NCI-H2029 (cell line): ENCODE data around the gene LGR4.
"Not testable (repeated sequence)": the region's sequence is repeated elsewhere in the genome, so short reads cannot be mapped to it uniquely, and the experiment has no call there.

Source experiments
- DNase-seq: peaks from one replicate; lab custom pipeline; 2025; lab: John Stamatoyannopoulos, UW

The LGR4 gene

GRCh38 chr11:27348340-27348873 is 124.2 kb downstream of the LGR4 start:
- DNase-seq = peak; percentile 23

DNA sequence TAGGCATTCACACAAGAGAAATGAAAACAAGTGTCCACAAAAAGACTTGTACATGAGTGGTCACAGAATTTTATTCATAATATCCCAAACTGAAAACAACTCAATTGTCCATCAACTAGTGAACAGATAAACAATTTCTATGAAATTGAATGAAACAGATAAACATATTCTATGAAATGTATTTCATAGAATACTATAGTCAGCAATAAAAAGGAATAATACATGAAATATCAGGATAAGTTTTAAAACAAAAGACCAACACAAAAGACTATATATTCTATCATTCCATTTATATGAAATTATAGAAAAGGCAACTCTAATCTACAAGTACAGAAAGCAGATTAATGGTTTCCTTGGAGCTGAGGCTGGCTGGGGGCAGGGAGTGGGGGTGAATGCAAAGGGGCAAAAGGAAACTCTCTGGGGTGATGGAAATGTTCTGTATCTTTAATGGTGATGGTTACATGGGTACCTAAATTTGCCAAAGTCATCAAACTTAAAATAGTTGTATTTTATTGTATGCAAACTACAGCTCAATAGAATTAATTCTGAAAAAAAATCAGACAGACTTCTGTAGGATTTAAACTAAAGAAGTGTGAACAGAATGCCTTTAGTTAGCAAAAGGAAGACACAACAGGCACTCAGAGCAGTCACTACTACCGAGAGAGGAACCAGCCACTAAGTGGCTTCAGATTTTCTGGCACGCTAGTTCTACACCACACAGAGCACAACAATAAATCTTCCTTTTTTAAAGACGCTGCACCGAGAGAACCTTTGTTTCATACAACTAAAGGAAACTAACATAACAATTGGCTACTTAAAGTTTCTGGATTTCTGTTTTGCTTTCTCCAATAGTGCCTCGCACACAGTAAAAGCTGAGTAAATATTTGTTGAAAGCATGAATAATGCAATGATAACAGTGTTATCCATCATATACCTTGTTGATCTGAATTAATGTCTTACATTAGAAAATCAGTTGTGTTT is 124.9 kb downstream of the LGR4 start:
- DNase-seq = peak; percentile 35

- DNase-seq = no peak
Observed at GRCh38 chr11:27339941-27340340, 132.6 kb downstream of the LGR4 start.

DNA sequence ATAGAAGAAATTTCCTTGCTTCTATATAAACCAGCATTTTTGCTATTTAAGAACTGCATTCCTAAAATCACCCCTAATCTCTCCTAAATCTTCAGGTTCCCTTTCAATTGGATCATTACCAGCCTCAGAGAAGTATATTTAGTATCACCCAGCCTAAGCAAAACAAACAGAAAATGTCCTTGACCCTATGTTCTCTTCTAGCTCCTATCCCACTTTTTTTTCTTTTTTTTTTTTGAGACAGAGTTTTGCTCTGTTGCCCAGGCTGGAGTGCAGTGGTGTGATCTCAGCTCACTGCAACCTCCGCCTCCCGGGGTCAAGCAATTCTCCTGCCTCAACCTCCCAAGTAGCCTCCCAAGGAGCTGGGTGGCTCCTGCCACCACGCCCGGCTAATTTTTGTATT is 137.8 kb downstream of the LGR4 start:
- not testable (repeated sequence) for DNase-seq

DNA sequence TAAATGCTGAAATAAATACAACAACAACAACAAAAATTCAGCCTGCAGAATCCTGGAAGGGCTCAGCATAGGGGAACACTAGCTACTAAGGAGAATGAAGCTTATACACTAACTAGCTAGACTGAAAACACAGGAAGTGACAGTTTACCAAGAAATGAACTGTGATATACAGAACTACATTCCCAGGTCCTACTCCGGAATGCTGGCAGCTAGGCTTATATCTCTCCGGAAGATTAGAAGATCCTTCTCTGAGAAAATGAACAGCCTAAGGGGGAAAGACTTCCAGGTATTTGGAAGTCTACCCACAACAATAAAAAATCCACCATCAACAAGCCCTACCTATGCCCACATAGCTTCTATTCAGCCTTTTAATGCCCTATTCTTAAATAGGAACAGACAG is 140.6 kb downstream of the LGR4 start:
- DNase-seq = no peak

GRCh38 chr11:27330633-27331270 is 141.8 kb downstream of the LGR4 start:
- DNase-seq = no peak

- DNase-seq = no peak
Observed at GRCh38 chr11:27329867-27330632, 142.5 kb downstream of the LGR4 start.

- no peak for DNase-seq
Observed at GRCh38 chr11:27328614-27329013, 144.0 kb downstream of the LGR4 start.

GRCh38 chr11:27327064-27327463 is 145.5 kb downstream of the LGR4 start:
- not testable (repeated sequence) for DNase-seq

GRCh38 chr11:27322196-27322595 is 150.4 kb downstream of the LGR4 start:
- not testable (repeated sequence) for DNase-seq

DNA sequence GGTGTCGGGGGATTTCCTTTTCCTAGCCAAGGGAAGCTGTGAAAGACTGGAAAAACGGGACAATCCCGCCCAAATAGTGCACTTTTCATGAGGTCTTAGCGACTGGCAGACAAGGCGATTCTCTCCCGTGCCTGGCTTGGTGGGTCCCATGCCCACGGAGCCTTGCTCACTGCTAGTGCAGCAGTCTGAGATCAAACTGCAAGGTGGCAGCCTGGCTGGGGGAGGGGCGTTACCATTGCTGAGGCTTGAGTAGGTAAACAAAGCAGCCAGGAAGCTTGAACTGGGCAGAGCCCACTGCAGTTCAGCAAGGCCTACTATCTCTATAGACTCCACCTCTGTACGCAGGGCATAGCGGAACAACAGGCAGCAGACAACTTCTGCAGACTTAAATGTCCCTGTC is 151.2 kb downstream of the LGR4 start:
- not testable (repeated sequence) for DNase-seq

DNA sequence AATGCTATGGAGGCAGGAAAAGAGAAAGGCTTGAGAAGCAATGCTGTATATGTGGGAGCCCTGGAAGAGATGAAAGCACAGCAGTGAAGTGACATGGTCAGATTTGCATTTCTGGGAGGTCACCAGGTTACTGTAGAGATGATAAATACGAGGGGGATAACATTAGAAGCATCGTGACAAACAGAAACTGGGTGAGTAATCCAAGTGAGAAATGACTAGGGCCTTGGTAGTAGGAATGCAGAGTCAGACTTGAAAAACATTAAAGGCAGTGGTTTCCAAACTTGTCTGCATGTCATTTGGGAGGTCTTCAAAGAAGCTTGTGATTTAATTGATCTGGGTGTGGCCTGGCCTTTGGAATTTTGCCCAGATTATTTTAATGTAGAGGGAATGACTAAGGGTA is 153.5 kb downstream of the LGR4 start:
- DNase-seq = no peak

DNA sequence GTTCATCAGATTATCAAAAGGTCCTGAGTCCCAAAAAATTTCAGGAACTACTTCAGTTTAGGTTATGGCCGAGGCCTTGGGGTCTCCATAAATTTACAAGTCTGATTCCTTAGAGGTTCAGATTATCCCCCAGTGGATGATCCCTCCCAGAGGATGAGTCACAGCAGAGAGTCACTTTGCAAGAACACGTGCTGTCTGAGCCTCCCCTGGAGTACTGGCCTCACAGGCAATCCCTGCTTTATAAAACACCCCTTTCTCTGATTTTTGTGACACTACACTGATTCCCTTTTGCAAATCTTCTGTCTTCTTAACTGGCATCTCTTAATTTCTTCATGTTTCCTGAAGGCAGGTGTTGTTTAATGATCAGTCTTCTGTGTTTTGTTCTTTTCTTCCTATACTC is 154.8 kb downstream of the LGR4 start:
- no peak for DNase-seq
